AG04449 (cell line): ENCODE measurements around the gene ARAP2.

Source experiments
- CTCF ChIA-PET: fragments of 350-600 bp; formaldehyde crosslinking; extraction: SDS; loops from one replicate; lab custom pipeline; 2021; ENCODE audit warnings: antibody characterized with exemption; lab: Yijun Ruan, JAX
- POLR2A ChIA-PET: fragments of 400-600, 350-600 bp; formaldehyde crosslinking; extraction: SDS; loops from one replicate; lab custom pipeline; 2020; ENCODE audit warnings: antibody characterized with exemption, inconsistent platforms; lab: Yijun Ruan, JAX
- DNase-seq: peaks from one replicate; pipeline ENCODE4 v3.0.0-alpha.2; 2010; ENCODE audit warnings: low read depth, low spot score
- H3K4me3 ChIP-seq: 2 replicates; pipeline ENCODE4 v1.5.1; 2011; ENCODE audit warnings: low read depth, mild to moderate bottlenecking, control low read depth, low read length
- CTCF ChIP-seq: IDR thresholded peaks from one replicate; pipeline ENCODE4 v1.5.1; 2011; ENCODE audit warnings: mild to moderate bottlenecking, moderate library complexity, low read length, control low read depth, inconsistent platforms; ENCODE audit not compliant: insufficient read depth; ENCODE audit errors: missing control alignments

ARAP2 gene

GRCh38 chr4:36165631-36166005 lies 78.7 kb downstream of the ARAP2 start:
- no peak for TF ChIP-seq CTCF
- DNase-seq: no peak
- H3K4me3 ChIP-seq: no peak overlapping the region
- POLR2A ChIA-PET: no interaction called here
- CTCF ChIA-PET: no interaction called here

- no peak overlapping the region for H3K4me3 ChIP-seq
- no peak for TF ChIP-seq CTCF
- ChIA-PET POLR2A (no interaction called here), CTCF (no interaction called here)
- no peak for DNase-seq
Measured at GRCh38 chr4:36164900-36165630, 79.2 kb downstream of the ARAP2 start.

- no peak for DNase-seq
- ChIA-PET CTCF (no interaction called here), POLR2A (no interaction called here)
- no peak for TF ChIP-seq CTCF
- no peak overlapping the region for H3K4me3 ChIP-seq
Measured at GRCh38 chr4:36163198-36163597, 81.1 kb downstream of the ARAP2 start.

- ChIA-PET POLR2A (no interaction called here), CTCF (no interaction called here)
- no peak for DNase-seq
- H3K4me3 ChIP-seq: no peak overlapping the region
- TF ChIP-seq CTCF: no peak
Measured at GRCh38 chr4:36159208-36159607, 85.1 kb downstream of the ARAP2 start.

- DNase-seq: no peak
- ChIA-PET POLR2A (no interaction called here), CTCF (no interaction called here)
- TF ChIP-seq CTCF: no peak
- no peak overlapping the region for H3K4me3 ChIP-seq
Measured at GRCh38 chr4:36152735-36153134, 91.6 kb downstream of the ARAP2 start.

- ChIA-PET CTCF (no interaction called here), POLR2A (no interaction called here)
- DNase-seq: no peak
- no peak overlapping the region for H3K4me3 ChIP-seq
- no peak for TF ChIP-seq CTCF
Measured at GRCh38 chr4:36142504-36142903, 101.8 kb downstream of the ARAP2 start.
